Hepatocyte (in vitro differentiated cells): ENCODE data around the gene FASN. TPM values are rescaled to one million over a fixed set of nuclear protein-coding genes. Genes with fewer than 3 reads are reported as not detected.
A peak's percentile ranks its signal among the peaks of the same experiment; 100 is the strongest.

Experiments
- DNase-seq: peaks from one replicate; pipeline ENCODE4 v3.0.0-alpha.2; 2016; ENCODE audit warnings: low spot score
- H2AFZ ChIP-seq: fragments of 200-600 bp; sonication (generic); 2 replicates; pipeline ENCODE4 v1.6.0; 2016; ENCODE audit warnings: antibody characterized with exemption, mild to moderate bottlenecking
- H3K27ac ChIP-seq: fragments of 200-600 bp; sonication (generic); 2 replicates; pipeline ENCODE4 v1.5.1; 2016; ENCODE audit warnings: mild to moderate bottlenecking
- H3K27me3 ChIP-seq: fragments of 200-600 bp; sonication (generic); 2 replicates; pipeline ENCODE4 v1.6.1; 2016
- H3K36me3 ChIP-seq: fragments of 200-600 bp; sonication (generic); replicated peaks from 2 replicates; pipeline ENCODE4 v1.5.1; 2016; ENCODE audit warnings: low read depth; ENCODE audit not compliant: insufficient read depth
- H3K4me1 ChIP-seq: fragments of 200-600 bp; sonication (generic); 2 replicates; pipeline ENCODE4 v1.5.1; 2016; ENCODE audit warnings: mild to moderate bottlenecking, moderate library complexity; ENCODE audit not compliant: insufficient read depth
- H3K4me2 ChIP-seq: fragments of 200-600 bp; sonication (generic); 2 replicates; pipeline ENCODE4 v1.6.0; 2016
- H3K4me3 ChIP-seq: fragments of 200-600 bp; sonication (generic); 2 replicates; pipeline ENCODE4 v1.5.1; 2016; ENCODE audit warnings: mild to moderate bottlenecking
- H3K79me2 ChIP-seq: fragments of 200-600 bp; sonication (generic); 2 replicates; pipeline ENCODE4 v1.6.0; 2017; ENCODE audit warnings: mild to moderate bottlenecking
- H3K9me2 ChIP-seq: fragments of 200-600 bp; sonication (generic); replicated peaks from 2 replicates; pipeline ENCODE4 v1.6.0; 2017; ENCODE audit warnings: mild to moderate bottlenecking; ENCODE audit not compliant: insufficient read depth
- H3K9me3 ChIP-seq: fragments of 200-600 bp; sonication (generic); 2 replicates; pipeline ENCODE4 v1.5.1; 2016; ENCODE audit warnings: low read depth, mild to moderate bottlenecking
- H4K20me1 ChIP-seq: fragments of 200-600 bp; sonication (generic); 2 replicates; pipeline ENCODE4 v1.6.0; 2016; ENCODE audit warnings: mild to moderate bottlenecking; ENCODE audit not compliant: insufficient read depth, poor library complexity, severe bottlenecking
- EZH2 ChIP-seq: fragments of 200-600 bp; sonication (generic); IDR thresholded peaks from 2 replicates; pipeline ENCODE4 v1.6.1; 2016; ENCODE audit warnings: antibody characterized with exemption, mild to moderate bottlenecking, borderline replicate concordance
- EZH2phosphoT487 ChIP-seq: fragments of 200-600 bp; sonication (generic); IDR thresholded peaks from one replicate; pipeline ENCODE4 v1.6.1; 2018; ENCODE audit warnings: antibody characterized with exemption, mild to moderate bottlenecking, low read depth, moderate library complexity; ENCODE audit not compliant: unreplicated experiment, severe bottlenecking
- WGBS: methylation state at CpG from one replicate; pipeline ENCODE4 v1.1.6; 2016; ENCODE audit warnings: low lambda C conversion rate; ENCODE audit errors: missing lambda C conversion rate; 5-methylcytosine and 5-hydroxymethylcytosine counted together
- polyA plus RNA-seq: library from polyadenylated mRNA; unstranded; fragments of >200 nt; fragmentation: Nextera tagmentation; extraction: Ambion mirVana; gene quantifications from 2 replicates; pipeline ENCODE4 v1.2.1, GENCODE V29; 2016
- total RNA-seq: library from RNA; depleted of rRNA; stranded (reverse); fragments of >200 nt; gene quantifications from 2 replicates; pipeline ENCODE4 v1.2.3, GENCODE V29; 2014
- TF ChIP-seq, protein P1 (sequence below): fragments of 200-600 bp; sonication (generic); IDR thresholded peaks from 2 replicates; pipeline ENCODE4 v1.5.1; 2016; ENCODE audit warnings: antibody characterized with exemption, mild to moderate bottlenecking; ENCODE audit not compliant: poor library complexity

FASN gene
- total and polyA plus RNA-seq, 2 experiments from 2014 or later = 77.6 to 118 TPM

DNA sequence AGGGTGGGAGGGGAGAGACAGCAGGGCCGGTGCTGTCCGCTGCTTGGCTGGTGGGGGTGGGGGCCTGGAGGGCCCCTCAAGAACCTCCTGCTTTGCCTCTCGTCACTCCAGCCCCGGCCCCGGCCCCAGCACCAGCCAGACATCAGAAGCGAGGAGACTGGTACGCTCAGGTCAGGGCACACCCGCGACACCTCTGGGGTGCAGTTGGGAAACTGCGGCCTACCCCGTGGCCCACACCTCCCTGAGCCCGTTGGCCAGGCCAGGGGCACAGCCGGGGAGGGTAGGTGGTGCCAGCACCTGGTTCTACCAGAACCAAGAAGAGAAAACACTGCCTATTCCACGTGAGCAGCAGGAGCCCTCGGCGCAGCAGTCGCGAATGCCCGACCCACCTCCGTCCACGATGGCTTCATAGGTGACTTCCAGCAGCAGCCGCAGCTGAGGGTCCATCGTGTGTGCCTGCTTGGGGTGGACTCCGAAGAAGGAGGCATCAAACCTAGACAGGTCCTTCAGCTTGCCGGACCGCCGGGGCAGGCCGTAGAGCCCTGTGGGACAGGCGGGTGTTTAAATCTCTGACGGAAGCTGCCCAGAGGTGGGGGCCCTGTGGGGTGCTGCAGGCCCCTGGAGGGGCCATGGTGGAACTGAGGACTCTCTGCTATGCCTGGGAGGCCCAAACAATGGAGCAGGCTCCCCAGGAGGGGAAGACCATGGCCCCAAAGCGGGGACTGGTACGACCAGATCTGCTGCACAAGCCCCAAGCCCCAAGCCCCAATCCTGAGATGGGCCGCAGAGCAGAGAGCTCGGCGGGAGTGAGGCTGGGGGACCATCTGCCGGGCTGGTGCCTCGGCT, 2.9 kb downstream of the FASN start:
- H3K79me2 ChIP-seq = peaks cover 71% of the 10 kb centered on the region

DNA sequence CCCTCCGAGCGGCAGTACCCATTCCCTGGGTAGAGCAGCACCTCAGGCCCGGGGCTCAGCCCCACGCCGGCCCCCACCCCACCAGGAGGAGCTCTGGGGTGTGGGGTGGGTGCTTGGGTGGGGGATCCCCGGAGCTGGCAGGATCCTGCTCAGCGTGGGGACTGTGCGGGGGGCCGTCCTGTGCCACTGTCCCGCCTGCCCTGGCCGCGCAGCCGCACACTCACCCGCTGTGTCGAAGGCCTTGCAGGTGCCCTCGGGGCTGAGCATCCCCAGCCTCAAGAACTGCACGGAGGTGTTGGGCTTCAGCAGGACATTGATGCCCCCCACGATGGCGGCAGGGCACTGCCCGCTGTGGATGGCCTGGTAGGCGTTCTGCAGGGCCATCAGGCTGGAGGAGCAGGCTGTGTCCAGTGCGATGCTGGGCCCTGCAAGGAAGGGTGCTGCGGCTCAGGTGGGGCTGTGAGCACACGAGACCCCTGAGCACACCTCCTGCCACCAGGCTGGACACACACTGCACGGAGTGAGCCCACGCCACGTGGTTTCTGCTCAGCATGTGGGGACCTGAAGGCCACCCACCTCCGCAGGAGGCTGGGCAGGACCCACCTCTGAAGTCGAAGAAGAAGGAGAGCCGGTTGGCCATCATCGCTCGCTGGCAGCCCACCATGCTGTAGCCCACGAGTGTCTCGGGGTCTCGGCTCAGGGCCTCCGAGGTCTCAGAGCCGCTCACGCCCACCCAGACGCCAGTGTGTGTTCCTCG, 4.9 kb downstream of the FASN start:
- Histone ChIP-seq H3K9me2 (no peaks in the 10 kb centered on the region), H3K27me3 (no peaks in the 10 kb centered on the region), H3K36me3 (no peaks in the 10 kb centered on the region), H3K9me3 (no peaks in the 10 kb centered on the region), H2AFZ (no peak overlapping the region), H3K4me2 (no peak overlapping the region), H3K4me3 (no peak overlapping the region), H3K27ac (no peak overlapping the region), H4K20me1 (peaks cover 76% of the 10 kb centered on the region), H3K79me2 (peaks cover 59% of the 10 kb centered on the region), H3K4me1 (peaks cover 15% of the 10 kb centered on the region)
- no peak for DNase-seq
- WGBS = 97% methylated on average over 32 of the region's 40 CpGs
- TF ChIP-seq EZH2 (no peak), EZH2phosphoT487 (no peak)
- TF ChIP-seq, protein P1, sequence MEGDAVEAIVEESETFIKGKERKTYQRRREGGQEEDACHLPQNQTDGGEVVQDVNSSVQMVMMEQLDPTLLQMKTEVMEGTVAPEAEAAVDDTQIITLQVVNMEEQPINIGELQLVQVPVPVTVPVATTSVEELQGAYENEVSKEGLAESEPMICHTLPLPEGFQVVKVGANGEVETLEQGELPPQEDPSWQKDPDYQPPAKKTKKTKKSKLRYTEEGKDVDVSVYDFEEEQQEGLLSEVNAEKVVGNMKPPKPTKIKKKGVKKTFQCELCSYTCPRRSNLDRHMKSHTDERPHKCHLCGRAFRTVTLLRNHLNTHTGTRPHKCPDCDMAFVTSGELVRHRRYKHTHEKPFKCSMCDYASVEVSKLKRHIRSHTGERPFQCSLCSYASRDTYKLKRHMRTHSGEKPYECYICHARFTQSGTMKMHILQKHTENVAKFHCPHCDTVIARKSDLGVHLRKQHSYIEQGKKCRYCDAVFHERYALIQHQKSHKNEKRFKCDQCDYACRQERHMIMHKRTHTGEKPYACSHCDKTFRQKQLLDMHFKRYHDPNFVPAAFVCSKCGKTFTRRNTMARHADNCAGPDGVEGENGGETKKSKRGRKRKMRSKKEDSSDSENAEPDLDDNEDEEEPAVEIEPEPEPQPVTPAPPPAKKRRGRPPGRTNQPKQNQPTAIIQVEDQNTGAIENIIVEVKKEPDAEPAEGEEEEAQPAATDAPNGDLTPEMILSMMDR = no peak

More for the DNA sequence above, 2.9 kb downstream of the FASN start:
- 92% methylated on average over 33 of the region's 37 CpGs for WGBS
- peak overlapping the region; percentile 98 for H3K4me2 ChIP-seq
- no peaks in the 10 kb centered on the region for H3K27me3 ChIP-seq
- TF ChIP-seq, protein P1 = no peak
- H4K20me1 ChIP-seq = peaks cover 64% of the 10 kb centered on the region
- H3K27ac ChIP-seq = no peak overlapping the region
- no peak overlapping the region for H3K4me3 ChIP-seq
- H3K9me2 ChIP-seq = no peaks in the 10 kb centered on the region
- no peak for DNase-seq
- peaks cover 27% of the 10 kb centered on the region for H3K4me1 ChIP-seq
- H3K9me3 ChIP-seq = no peaks in the 10 kb centered on the region
- no peaks in the 10 kb centered on the region for H3K36me3 ChIP-seq
- H2AFZ ChIP-seq = no peak overlapping the region

DNA sequence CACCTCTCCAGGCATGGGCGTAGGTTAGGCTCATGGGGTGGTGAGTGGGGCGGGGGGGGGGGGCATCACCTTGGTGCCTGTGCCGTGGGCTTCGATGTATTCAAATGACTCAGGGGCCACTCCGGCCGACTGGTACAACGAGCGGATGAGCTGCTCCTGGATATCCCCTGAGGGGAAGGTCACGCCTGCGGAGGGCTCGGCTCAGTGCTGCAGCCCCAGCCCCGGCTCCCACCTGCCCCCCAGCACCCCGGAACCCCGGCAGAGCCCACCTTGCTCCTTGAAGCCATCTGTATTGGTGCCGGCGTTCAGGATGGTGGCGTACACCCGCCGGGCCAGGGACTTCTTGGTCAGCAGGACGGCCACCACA, 5.4 kb downstream of the FASN start:
- Histone ChIP-seq H3K27me3 (no peaks in the 10 kb centered on the region), H3K36me3 (no peaks in the 10 kb centered on the region), H2AFZ (no peak overlapping the region), H3K79me2 (peaks cover 56% of the 10 kb centered on the region), H3K9me3 (no peaks in the 10 kb centered on the region), H3K4me2 (no peak overlapping the region), H3K27ac (no peak overlapping the region), H3K4me1 (peaks cover 15% of the 10 kb centered on the region), H4K20me1 (peaks cover 78% of the 10 kb centered on the region), H3K9me2 (no peaks in the 10 kb centered on the region), H3K4me3 (no peak overlapping the region)
- DNase-seq = no peak
- 100% methylated on average over 1 of the region's 20 CpGs for WGBS
- no peak for TF ChIP-seq EZH2phosphoT487

DNA sequence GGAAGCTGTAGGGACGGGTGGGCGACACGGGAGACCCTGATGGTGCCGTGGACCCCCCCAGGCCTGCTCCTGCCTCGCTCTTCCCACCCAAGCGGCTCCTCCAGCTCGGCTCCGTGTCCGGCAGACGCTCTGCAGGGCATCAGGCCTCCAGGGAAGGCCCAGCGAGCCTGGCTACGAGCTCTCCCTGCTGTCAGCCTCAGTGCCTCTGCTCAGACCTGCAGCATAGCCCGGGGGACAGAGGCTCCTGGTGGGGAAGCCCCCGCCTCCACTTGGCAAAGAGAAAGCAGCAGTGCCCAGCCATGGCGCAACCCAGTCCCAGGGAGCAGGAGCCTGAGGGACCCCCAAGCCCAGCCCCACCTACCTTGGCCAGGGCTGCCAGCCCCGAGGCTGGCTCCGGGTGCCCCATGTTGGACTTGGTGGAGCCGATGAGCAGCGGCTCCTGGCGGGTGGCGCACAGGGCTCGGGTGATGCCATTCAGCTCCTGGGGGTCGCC, 5.9 kb downstream of the FASN start:
- Histone ChIP-seq H3K79me2 (peaks cover 51% of the 10 kb centered on the region), H3K4me1 (peaks cover 15% of the 10 kb centered on the region), H3K27ac (no peak overlapping the region), H3K4me3 (no peak overlapping the region), H2AFZ (no peak overlapping the region), H4K20me1 (peaks cover 73% of the 10 kb centered on the region), H3K27me3 (no peaks in the 10 kb centered on the region), H3K9me3 (no peaks in the 10 kb centered on the region), H3K9me2 (no peaks in the 10 kb centered on the region), H3K4me2 (no peak overlapping the region), H3K36me3 (no peaks in the 10 kb centered on the region)
- no peak for DNase-seq
- WGBS = 96% methylated on average over 23 of the region's 23 CpGs
- TF ChIP-seq EZH2 (no peak), EZH2phosphoT487 (no peak)
- TF ChIP-seq, protein P1 = no peak
